ENCODE measurements around the gene DNAJB8. TPM values are rescaled to one million over a fixed set of nuclear protein-coding genes. Genes with fewer than 3 reads are reported as not detected.

DNAJB8 gene
- total RNA-seq, 1 experiment from 2014 or later = not detected

- no peaks in the 10 kb centered on the region for H3K4me1 ChIP-seq (ENCODE audit: insufficient read depth, low read length, poor library complexity, severe bottlenecking)
- no peaks in the 10 kb centered on the region for H3K36me3 ChIP-seq (ENCODE audit: insufficient read depth, low read length, poor library complexity, severe bottlenecking)
- no peak for TF ChIP-seq CTCF (conservative IDR thresholded peaks at IDR 0.05; ENCODE audit: low read depth, low read length)
- no peak for TF ChIP-seq EZH2 (IDR thresholded peaks at IDR 0.05; ENCODE audit: borderline replicate concordance, low read depth, low read length, poor library complexity, severe bottlenecking)
- H3K27ac ChIP-seq (ENCODE audit: low read depth, low read length, poor library complexity, severe bottlenecking) = no peak overlapping the region
- CTCF ChIA-PET = no interaction called here
- no peak for DNase-seq (ENCODE audit: low spot score)
- H3K4me3 ChIP-seq (ENCODE audit: low read depth, low read length, poor library complexity, severe bottlenecking) = no peak overlapping the region
- POLR2A ChIA-PET (ENCODE audit: low non-redundant PET) = no interaction called here
- H3K27me3 ChIP-seq (replicated peaks; ENCODE audit: insufficient read depth, low read depth, low read length, poor library complexity) = no peaks in the 10 kb centered on the region
- no TSS peak for BruUV-seq (replicated peaks)
- no peaks in the 10 kb centered on the region for H3K9me3 ChIP-seq (ENCODE audit: low read depth, low read length, poor library complexity, severe bottlenecking)
- intact Hi-C loops (cut with micrococcal nuclease; ENCODE audit: unreplicated experiment) = no loop called here
Measured at GRCh38 chr3:128448491-128448890, 18.2 kb downstream of the DNAJB8 start.

GRCh38 chr3:128447561-128448013 is 19.1 kb downstream of the DNAJB8 start:
- POLR2A ChIA-PET (ENCODE audit: low non-redundant PET) = interaction anchor here (0.6 kb wide), 1 partner anchor 65 kb away, joined by 4 read pairs; no protein-coding TSS in a partner anchor
- H3K4me1 ChIP-seq (ENCODE audit: insufficient read depth, low read length, poor library complexity, severe bottlenecking) = no peaks in the 10 kb centered on the region
- CTCF ChIA-PET = no interaction called here
- H3K36me3 ChIP-seq (ENCODE audit: insufficient read depth, low read length, poor library complexity, severe bottlenecking) = no peaks in the 10 kb centered on the region
- no peaks in the 10 kb centered on the region for H3K27me3 ChIP-seq (replicated peaks; ENCODE audit: insufficient read depth, low read depth, low read length, poor library complexity)
- H3K27ac ChIP-seq (ENCODE audit: low read depth, low read length, poor library complexity, severe bottlenecking) = no peak overlapping the region
- no peak for DNase-seq (ENCODE audit: low spot score)
- BruUV-seq (replicated peaks) = no TSS peak
- TF ChIP-seq EZH2 (IDR thresholded peaks at IDR 0.05; ENCODE audit: borderline replicate concordance, low read depth, low read length, poor library complexity, severe bottlenecking) = no peak
- no peak for TF ChIP-seq CTCF (conservative IDR thresholded peaks at IDR 0.05; ENCODE audit: low read depth, low read length)
- no peak overlapping the region for H3K4me3 ChIP-seq (ENCODE audit: low read depth, low read length, poor library complexity, severe bottlenecking)
- no peaks in the 10 kb centered on the region for H3K9me3 ChIP-seq (ENCODE audit: low read depth, low read length, poor library complexity, severe bottlenecking)
- intact Hi-C loops (cut with micrococcal nuclease; ENCODE audit: unreplicated experiment) = no loop called here

GRCh38 chr3:128446821-128447220 is 19.9 kb downstream of the DNAJB8 start:
- no peaks in the 10 kb centered on the region for H3K9me3 ChIP-seq (ENCODE audit: low read depth, low read length, poor library complexity, severe bottlenecking)
- no peaks in the 10 kb centered on the region for H3K36me3 ChIP-seq (ENCODE audit: insufficient read depth, low read length, poor library complexity, severe bottlenecking)
- no peak for DNase-seq (ENCODE audit: low spot score)
- BruUV-seq (replicated peaks) = no TSS peak
- no peak overlapping the region for H3K27ac ChIP-seq (ENCODE audit: low read depth, low read length, poor library complexity, severe bottlenecking)
- H3K4me3 ChIP-seq (ENCODE audit: low read depth, low read length, poor library complexity, severe bottlenecking) = no peak overlapping the region
- no peaks in the 10 kb centered on the region for H3K4me1 ChIP-seq (ENCODE audit: insufficient read depth, low read length, poor library complexity, severe bottlenecking)
- CTCF ChIA-PET = no interaction called here
- H3K27me3 ChIP-seq (replicated peaks; ENCODE audit: insufficient read depth, low read depth, low read length, poor library complexity) = no peaks in the 10 kb centered on the region
- POLR2A ChIA-PET (ENCODE audit: low non-redundant PET) = no interaction called here
- intact Hi-C loops (cut with micrococcal nuclease; ENCODE audit: unreplicated experiment) = no loop called here
- TF ChIP-seq EZH2 (IDR thresholded peaks at IDR 0.05; ENCODE audit: borderline replicate concordance, low read depth, low read length, poor library complexity, severe bottlenecking) = no peak
- TF ChIP-seq CTCF (conservative IDR thresholded peaks at IDR 0.05; ENCODE audit: low read depth, low read length) = no peak

Measured in A673 (cell line).